Measurements from ENCODE around the gene PDLIM5. TPM values are rescaled to one million over a fixed set of nuclear protein-coding genes. Genes with fewer than 3 reads are reported as not detected.

The PDLIM5 gene
- total and polyA plus RNA-seq, 2 of the 8 experiments (the other 6 are each of a cell fraction or from before 2014, with no cell fraction given): 37.3 to 62.1 TPM

GRCh38 chr4:94701631-94702300, 250.0 kb downstream of the PDLIM5 start:
- 80% methylated on average over 8 of the region's 8 CpGs; no CpG with 5 or more reads in 1 of the 2 experiments for WGBS, 2 experiments (ENCODE audit: extremely low coverage in 1 of 2, insufficient coverage in 1 of 2, insufficient read length in 1 of 2, insufficient replicate concordance in 2 of 2, low coverage in 1 of 2, low lambda C conversion rate in 2 of 2, missing lambda C conversion rate in 1 of 2)
- POLR2A ChIA-PET (ENCODE audit: partially characterized antibody): interaction anchor here (0.6 kb wide), 1 partner anchor 28 kb away, joined by 3 read pairs; no protein-coding TSS in a partner anchor
- Histone ChIP-seq H3K14ac (ENCODE audit: insufficient read length) (no peak overlapping the region), H2BK20ac (ENCODE audit: low read length) (no peak overlapping the region), H3K4me2 (ENCODE audit: insufficient read depth in 1 of 2, low read depth in 2 of 2, low read length in 2 of 2) (no peak overlapping the region), H2AFZ (ENCODE audit: low read length) (0 out of 2 replicates have a peak overlapping the region, but pooled peaks have one; percentile 24), H4K5ac (ENCODE audit: insufficient read length, low read depth, low read length) (no peak overlapping the region), H4K8ac (ENCODE audit: extremely low read depth, insufficient read depth, low read length) (no peak overlapping the region), H3K23ac (ENCODE audit: insufficient read length) (no peak overlapping the region), H2AK5ac (ENCODE audit: low read depth, low read length) (no peak overlapping the region), H3K56ac (replicated peaks; ENCODE audit: insufficient read length, low read depth, low read length) (no peak overlapping the region), H3K4me1 (replicated peaks in 1 of 4; ENCODE audit: control insufficient read depth in 3 of 4, insufficient read depth in 4 of 4, low read length in 3 of 4) (no peaks in the 10 kb centered on the region), H3K18ac (ENCODE audit: extremely low read depth, low read length) (no peak overlapping the region), H2BK120ac (replicated peaks; ENCODE audit: low read depth, low read length) (no peak overlapping the region), H4K91ac (replicated peaks; ENCODE audit: insufficient read length, low read length) (no peak overlapping the region), H3K79me1 (ENCODE audit: low read depth, low read length) (no peaks in the 10 kb centered on the region), H4K20me1 (replicated peaks in 1 of 2; ENCODE audit: control insufficient read depth in 1 of 2, insufficient read depth in 2 of 2, low read length in 2 of 2) (no peaks in the 10 kb centered on the region), H3K79me2 (ENCODE audit: control insufficient read depth in 1 of 2, insufficient read depth in 2 of 2, low read length in 2 of 2) (no peaks in the 10 kb centered on the region), H2BK12ac (ENCODE audit: low read depth, low read length) (no peak overlapping the region), H3K36me3 (ENCODE audit: control insufficient read depth in 2 of 4, insufficient read depth in 4 of 4, low read length in 3 of 4) (no peaks in the 10 kb centered on the region), H3K23me2 (ENCODE audit: low read depth, low read length) (no peaks in the 10 kb centered on the region), H3K4ac (replicated peaks; ENCODE audit: insufficient read length, low read depth, low read length) (no peak overlapping the region), H3K27ac (ENCODE audit: low read depth, low read length) (no peak overlapping the region), H2BK15ac (ENCODE audit: low read length) (no peak overlapping the region), H3K4me3 (ENCODE audit: extremely low read depth in 1 of 4, insufficient read depth in 2 of 4, low read depth in 3 of 4, low read length in 4 of 4) (no peak overlapping the region), H2BK5ac (ENCODE audit: low read depth, low read length) (no peak overlapping the region), H3K27me3 (replicated peaks in 1 of 4; ENCODE audit: control insufficient read depth in 3 of 4, extremely low read depth in 1 of 4, insufficient read depth in 3 of 4, low read length in 3 of 4) (no peaks in the 10 kb centered on the region), H3K9ac (replicated peaks in 1 of 4; ENCODE audit: extremely low read depth in 1 of 4, low read depth in 3 of 4, low read length in 3 of 4) (no peak overlapping the region), H3K9me3 (ENCODE audit: insufficient read depth in 2 of 2, low read depth in 1 of 2, low read length in 1 of 2) (no peaks in the 10 kb centered on the region)
- no peak for DNase-seq (ENCODE audit: low read depth in 1 of 2, low spot score in 2 of 2)
- FAIRE-seq: no peak
- CTCF ChIA-PET (ENCODE audit: partially characterized antibody): interaction anchor here (0.6 to 1.1 kb wide), 3 partner anchors 11 to 232 kb away, joined by 3 read pairs; no protein-coding TSS in a partner anchor
- TF ChIP-seq ATF2 (IDR thresholded peaks at IDR 0.05; ENCODE audit: low read length) (no peak), ASH2L (IDR thresholded peaks at IDR 0.05; ENCODE audit: low read length) (no peak), NRF1 (IDR thresholded peaks at IDR 0.05; ENCODE audit: low read depth, low read length) (no peak), SP4 (IDR thresholded peaks at IDR 0.05; ENCODE audit: low read length) (no peak), POLR2A (IDR thresholded peaks at IDR 0.05; ENCODE audit: control extremely low read depth in 1 of 2, low read depth in 2 of 2, low read length in 2 of 2) (no peak), POLR2AphosphoS5 (IDR thresholded peaks at IDR 0.05; ENCODE audit: low read depth, low read length) (no peak), FOSL1 (IDR thresholded peaks at IDR 0.05; ENCODE audit: insufficient read depth, low read depth, low read length) (no peak), KDM4A (IDR thresholded peaks at IDR 0.05; ENCODE audit: low read depth, low read length, severe bottlenecking) (no peak), ZNF274 (IDR thresholded peaks at IDR 0.05; ENCODE audit: borderline replicate concordance, extremely low read depth, low read length) (no peak), TEAD4 (IDR thresholded peaks at IDR 0.05; ENCODE audit: low read depth, low read length) (no peak), CBX5 (IDR thresholded peaks at IDR 0.05; ENCODE audit: low read depth, low read length) (no peak), CREB1 (IDR thresholded peaks at IDR 0.05) (no peak), SIN3A (conservative IDR thresholded peaks at IDR 0.05 in 1 of 2, IDR thresholded peaks at IDR 0.05 in 1 of 2; ENCODE audit: low read depth in 1 of 2, low read length in 2 of 2) (no peak)

All from H1 (cell line).